HG02588 (cell line): Measurements from ENCODE around the gene IVNS1ABP.
"Not testable (repeated sequence)": the region's sequence is repeated elsewhere in the genome, so short reads cannot be mapped to it uniquely, and the experiment has no call there.

Experiments used
- ATAC-seq: cut with Tn5 transposase; IDR thresholded peaks from one replicate; pipeline ENCODE4 v1.9.1; 2021; ENCODE audit warnings: mild to moderate bottlenecking, moderate library complexity; ENCODE audit not compliant: unreplicated experiment

Gene IVNS1ABP

GRCh38 chr1:185257950-185258208 is 59.2 kb downstream of the IVNS1ABP start:
- ATAC-seq: no peak

- ATAC-seq: not testable (repeated sequence)
These were observed 59.7 kb downstream of the IVNS1ABP start for GRCh38 chr1:185257116-185257949.

GRCh38 chr1:185255595-185255994 is 61.4 kb downstream of the IVNS1ABP start:
- ATAC-seq: not testable (repeated sequence)

DNA sequence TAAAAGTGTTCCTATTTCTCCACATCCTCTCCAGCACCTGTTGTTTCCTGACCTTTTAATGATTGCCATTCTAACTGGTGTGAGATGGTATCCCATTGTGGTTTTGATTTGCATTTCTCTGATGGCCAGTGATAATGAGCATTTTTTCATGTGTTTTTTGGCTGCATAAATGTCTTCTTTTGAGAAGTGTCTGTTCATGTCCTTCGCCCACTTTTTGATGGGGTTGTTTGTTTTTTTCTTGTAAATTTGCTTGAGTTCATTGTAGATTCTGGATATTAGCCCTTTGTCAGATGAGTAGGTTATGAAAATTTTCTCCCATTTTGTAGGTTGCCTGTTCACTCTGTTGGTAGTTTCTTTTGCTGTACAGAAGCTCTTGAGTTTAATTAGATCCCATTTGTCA is 64.6 kb downstream of the IVNS1ABP start:
- not testable (repeated sequence) for ATAC-seq

DNA sequence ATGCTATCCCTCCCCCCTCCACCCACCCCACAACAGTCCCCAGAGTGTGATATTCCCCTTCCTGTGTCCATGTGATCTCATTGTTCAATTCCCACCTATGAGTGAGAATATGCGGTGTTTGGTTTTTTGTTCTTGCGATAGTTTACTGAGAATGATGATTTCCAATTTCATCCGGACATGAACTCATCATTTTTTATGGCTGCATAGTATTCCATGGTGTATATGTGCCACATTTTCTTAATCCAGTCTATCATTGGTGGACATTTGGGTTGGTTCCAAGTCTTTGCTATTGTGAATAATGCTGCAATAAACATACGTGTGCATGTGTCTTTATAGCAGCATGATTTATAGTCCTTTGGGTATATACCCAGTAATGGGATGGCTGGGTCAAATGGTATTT is 65.1 kb downstream of the IVNS1ABP start:
- ATAC-seq: not testable (repeated sequence)

DNA sequence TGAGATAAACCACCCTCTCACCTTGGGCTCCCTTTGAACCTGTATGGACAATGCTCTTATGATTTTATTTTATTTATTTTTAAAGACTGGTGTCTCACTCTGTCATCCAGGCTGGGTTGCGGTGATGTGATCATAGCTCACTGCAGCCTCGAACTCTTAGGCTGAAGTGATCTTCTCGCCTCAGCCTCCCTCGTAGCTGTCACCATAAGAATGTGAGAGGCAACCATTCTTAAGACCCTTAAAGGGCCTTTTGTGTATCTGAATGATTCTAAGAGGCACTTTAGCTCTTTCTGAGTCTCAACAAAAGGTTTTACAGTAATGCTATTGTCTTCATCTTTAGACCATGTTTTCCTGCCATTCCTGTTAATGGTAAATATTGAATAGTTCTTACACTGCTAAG is 67.0 kb downstream of the IVNS1ABP start:
- ATAC-seq: no peak

DNA sequence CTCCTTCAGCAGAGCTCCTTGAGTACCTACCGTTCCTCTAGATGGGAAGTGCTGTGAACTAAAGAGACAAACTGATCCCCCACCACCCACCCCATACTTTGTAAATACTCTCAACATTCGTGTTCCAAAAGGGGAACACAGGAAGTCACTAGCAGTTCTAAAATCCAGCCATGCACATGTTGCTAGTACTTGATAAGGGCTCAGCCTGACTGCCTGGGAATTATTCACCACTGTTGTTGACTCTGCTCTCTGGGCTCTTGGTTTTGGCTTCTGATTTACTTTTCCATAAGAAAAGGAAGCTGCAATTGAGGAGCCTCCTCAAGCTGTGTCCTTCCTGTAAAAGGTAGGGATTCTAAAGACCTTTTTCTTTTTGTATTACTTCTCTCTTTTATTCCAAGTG is 67.5 kb downstream of the IVNS1ABP start:
- ATAC-seq: no peak
